Naive B cell (primary cell): ENCODE results near the gene TRAPPC6A. TPM values are rescaled to one million over a fixed set of nuclear protein-coding genes. Genes with fewer than 3 reads are reported as not detected.
A peak's percentile ranks its signal among the peaks of the same experiment; 100 is the strongest.

Experiments
- ATAC-seq, 2 donors: fragments of 150-1000 bp; cut with Tn5 transposase; 2 replicates each; pipeline ENCODE4 v1.10.0; 2021; ENCODE audit warnings: low read depth in 2 of 2, mild to moderate bottlenecking in 2 of 2, moderate library complexity in 2 of 2
- DNase-seq: peaks from one replicate; pipeline ENCODE4 v3.0.0; 2022
- H3K27ac Mint-ChIP-seq, 6 donors: one replicate each; pipeline ENCODE4 v1.8.0; 2020 to 2022; ENCODE audit warnings: mild to moderate bottlenecking in 6 of 6, mixed read lengths in 6 of 6, moderate library complexity in 5 of 6, inconsistent platforms in 2 of 6
- H3K27me3 Mint-ChIP-seq, 3 donors: one replicate each; pipeline ENCODE4 v1.8.0; 2021 to 2022; ENCODE audit warnings: mixed read lengths in 3 of 3, mild to moderate bottlenecking in 1 of 3
- H3K36me3 Mint-ChIP-seq, 2 donors: one replicate each; pipeline ENCODE4 v1.8.0; 2020 to 2022; ENCODE audit warnings: mixed read lengths in 2 of 2, inconsistent platforms in 1 of 2, mild to moderate bottlenecking in 1 of 2
- H3K4me1 Mint-ChIP-seq, 3 donors: one replicate each; pipeline ENCODE4 v1.8.0; 2020 to 2022; ENCODE audit warnings: mixed read lengths in 3 of 3, inconsistent platforms in 1 of 3, mild to moderate bottlenecking in 1 of 3, moderate library complexity in 1 of 3
- H3K4me3 Mint-ChIP-seq, 8 donors: one replicate each; pipeline ENCODE4 v1.8.0; 2020 to 2022; ENCODE audit warnings: mild to moderate bottlenecking in 8 of 8, mixed read lengths in 8 of 8, moderate library complexity in 8 of 8, inconsistent platforms in 2 of 8
- H3K9me3 Mint-ChIP-seq, 7 donors: one replicate each; pipeline ENCODE4 v1.8.0; 2020 to 2022; ENCODE audit warnings: mixed read lengths in 7 of 7, mild to moderate bottlenecking in 5 of 7, inconsistent platforms in 2 of 7, moderate library complexity in 1 of 7
- polyA plus RNA-seq, 6 donors: library from polyadenylated mRNA; unstranded; fragments of 300-500 nt; fragmentation: Illumina TruSeq; gene quantifications; one replicate each; pipeline ENCODE4 v1.2.3, GENCODE V29; 2021; ENCODE audit warnings: low read depth in 6 of 6

Gene TRAPPC6A
- polyA plus RNA-seq, 6 donors from 2014 or later, result 114 to 248 (median 134) TPM

GRCh38 chr19:45179072-45179891, 1.2 kb upstream of the TRAPPC6A start:
- DNase-seq, result no peak
- Mint-ChIP-seq H3K4me3 (peak overlapping the region; percentile 80 to 98 (median 94)), H3K9me3 (no peaks in the 10 kb centered on the region), H3K4me1 (peaks cover 30 to 46% (median 40%) of the 10 kb centered on the region in 3 donors), H3K27me3 (no peaks in the 10 kb centered on the region), H3K36me3 (peaks cover 0 to 13% of the 10 kb centered on the region in 2 donors), H3K27ac (peak overlapping the region; percentile 90 to 99 (median 96))
- no peak for ATAC-seq

GRCh38 chr19:45178262-45179071, 430 bp upstream of the TRAPPC6A start, which contains the start of gene BLOC1S3:
BLOC1S3 (plus strand) TSS chr19:45178784; CDS start chr19:45179297, 513 bp downstream.
- Mint-ChIP-seq H3K36me3 (peaks cover 0 to 13% of the 10 kb centered on the region in 2 donors), H3K27ac (peak within 1 kb of the TSS; percentile 90 to 99 (median 96)), H3K4me3 (peak within 1 kb of the TSS; percentile 80 to 98 (median 94)), H3K9me3 (no peaks in the 10 kb centered on the region), H3K4me1 (peaks cover 31 to 45% (median 44%) of the 10 kb centered on the region in 3 donors), H3K27me3 (no peaks in the 10 kb centered on the region)
- DNase-seq (peak; percentile 100), ATAC-seq (peak; percentile 78)

GRCh38 chr19:45175515-45176345, 2.3 kb downstream of the TRAPPC6A start:
- H3K4me3 Mint-ChIP-seq, result peak overlapping the region in 6 of 8 donors; percentile 11 to 74 (median 55)

DNA sequence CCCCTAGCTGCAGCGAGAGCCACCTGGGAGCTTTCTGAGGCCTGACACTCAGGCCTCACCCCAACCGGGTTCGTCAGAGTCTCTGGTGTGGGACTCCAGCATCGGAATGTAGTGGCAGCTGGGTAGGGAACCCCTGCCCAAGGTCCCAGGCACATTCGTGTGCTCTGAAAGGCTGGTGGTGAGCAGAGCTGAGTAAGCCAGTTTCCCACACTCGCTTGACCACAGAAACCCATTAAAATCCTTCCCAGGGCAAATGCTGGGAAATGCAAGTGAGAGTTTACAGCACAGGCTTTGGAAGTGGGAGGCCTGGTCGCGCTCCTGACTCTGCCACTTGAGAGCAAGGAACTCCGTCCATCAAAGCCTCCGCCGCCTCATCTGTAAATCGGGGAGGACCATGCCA, 4.2 kb downstream of the TRAPPC6A start:
- Mint-ChIP-seq H3K27me3 (no peaks in the 10 kb centered on the region), H3K27ac (peak overlapping the region in 3 of 6 donors; percentile 21 to 90 (median 62)), H3K9me3 (no peaks in the 10 kb centered on the region), H3K4me1 (peaks cover 27 to 41% (median 36%) of the 10 kb centered on the region in 3 donors), H3K36me3 (no peaks in the 10 kb centered on the region), H3K4me3 (peak overlapping the region in 3 of 8 donors; percentile 4 to 44 (median 16))
- DNase-seq (no peak), ATAC-seq (no peak)

More at GRCh38 chr19:45175515-45176345, 2.3 kb downstream of the TRAPPC6A start:
- H3K9me3 Mint-ChIP-seq, result no peaks in the 10 kb centered on the region
- ATAC-seq, result no peak
- H3K27me3 Mint-ChIP-seq, result no peaks in the 10 kb centered on the region
- H3K4me1 Mint-ChIP-seq, result peaks cover 31 to 49% (median 47%) of the 10 kb centered on the region in 3 donors
- peaks cover 0 to 1% of the 10 kb centered on the region in 2 donors for H3K36me3 Mint-ChIP-seq
- DNase-seq, result no peak
- H3K27ac Mint-ChIP-seq, result peak overlapping the region in 4 of 6 donors; percentile 24 to 93 (median 61)

DNA sequence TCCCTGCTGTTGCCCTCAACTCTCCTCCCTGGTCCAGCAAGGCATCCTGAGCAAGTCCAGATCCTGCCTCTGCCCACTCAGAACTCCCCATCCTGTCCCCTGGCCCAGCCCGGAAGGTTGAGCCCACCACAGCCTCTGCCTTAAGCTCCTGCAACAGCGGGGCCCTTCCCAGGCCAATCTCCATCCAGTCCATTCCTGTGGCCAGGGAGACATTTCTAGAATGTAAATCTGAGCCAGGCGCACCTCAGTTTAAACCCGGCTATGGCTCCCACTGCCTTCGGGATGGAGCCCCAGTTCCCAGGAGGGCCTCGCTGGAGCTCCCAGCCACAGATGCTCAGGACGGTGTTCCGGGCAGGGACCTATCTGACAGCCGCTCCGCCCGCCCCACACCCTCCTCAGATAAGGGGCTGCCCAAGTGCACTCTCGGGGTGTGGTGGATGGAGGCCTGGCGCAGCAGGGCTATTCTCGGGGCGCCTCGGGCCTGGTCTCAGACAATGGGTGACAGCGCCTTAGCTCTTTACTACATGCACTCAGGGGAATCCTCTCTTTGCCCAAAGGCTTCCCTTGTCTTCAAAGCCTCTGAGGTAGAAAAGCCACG, 5.3 kb downstream of the TRAPPC6A start:
- no peaks in the 10 kb centered on the region for H3K36me3 Mint-ChIP-seq
- H3K4me3 Mint-ChIP-seq, result peak overlapping the region in 2 of 8 donors; percentile 12 to 25
- peak overlapping the region in 1 of 6 donors; percentile 15 for H3K27ac Mint-ChIP-seq
- H3K4me1 Mint-ChIP-seq, result peaks cover 27 to 37% (median 36%) of the 10 kb centered on the region in 3 donors
- H3K27me3 Mint-ChIP-seq, result no peaks in the 10 kb centered on the region
- ATAC-seq (no peak), DNase-seq (no peak)
- no peaks in the 10 kb centered on the region for H3K9me3 Mint-ChIP-seq

DNA sequence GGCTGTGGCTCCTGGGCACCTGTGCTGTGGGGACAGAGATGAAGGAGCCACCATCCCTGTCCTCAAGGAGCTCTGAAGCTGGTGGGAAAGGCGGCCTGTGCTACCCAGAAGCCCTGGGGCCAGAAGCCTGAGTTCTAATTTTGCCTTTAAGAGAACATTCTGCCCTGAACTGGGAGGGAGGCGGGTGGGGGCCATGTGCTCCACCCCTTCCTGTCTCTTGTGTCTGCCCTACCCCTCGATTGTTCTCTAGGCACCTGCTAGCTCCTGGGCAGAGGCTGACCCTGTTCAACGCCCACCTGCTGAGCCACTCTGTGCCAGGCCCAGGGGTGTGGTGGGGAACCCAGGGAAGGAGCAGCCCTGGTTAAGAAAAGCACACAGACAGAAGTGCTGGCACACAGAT, 5.9 kb downstream of the TRAPPC6A start:
- no peak for DNase-seq
- peaks cover 27 to 36% (median 34%) of the 10 kb centered on the region in 3 donors for H3K4me1 Mint-ChIP-seq
- no peaks in the 10 kb centered on the region for H3K27me3 Mint-ChIP-seq
- H3K36me3 Mint-ChIP-seq, result no peaks in the 10 kb centered on the region
- peak overlapping the region in 1 of 6 donors; percentile 38 for H3K27ac Mint-ChIP-seq
- H3K4me3 Mint-ChIP-seq, result peak overlapping the region in 2 of 8 donors; percentile 12 to 50
- H3K9me3 Mint-ChIP-seq, result no peaks in the 10 kb centered on the region
- ATAC-seq, result peak; percentile 23 to 51

DNA sequence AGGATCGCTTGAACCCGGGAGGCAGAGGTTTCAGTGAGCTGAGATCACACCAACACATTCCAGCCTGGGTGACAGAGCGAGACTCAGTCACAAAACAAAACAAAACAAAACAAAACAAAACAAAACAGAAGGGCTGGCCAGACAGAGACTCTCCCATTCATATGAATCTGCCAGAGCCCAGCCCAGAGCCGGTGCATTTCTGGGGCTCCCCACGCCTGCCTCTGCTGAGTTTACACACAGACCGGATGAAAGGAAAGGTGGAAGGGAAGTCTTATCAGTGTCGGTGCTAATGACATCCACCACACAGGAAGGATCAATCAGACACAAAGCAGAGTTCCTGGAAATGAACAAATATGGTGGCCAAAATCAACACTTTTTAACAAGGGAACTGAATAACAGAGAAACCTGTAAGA, 6.8 kb downstream of the TRAPPC6A start:
- no peak for DNase-seq
- Mint-ChIP-seq H3K27ac (peak overlapping the region in 4 of 6 donors; percentile 16 to 80 (median 35)), H3K9me3 (no peaks in the 10 kb centered on the region), H3K27me3 (no peaks in the 10 kb centered on the region), H3K4me1 (peaks cover 27 to 41% (median 34%) of the 10 kb centered on the region in 3 donors), H3K4me3 (peak overlapping the region in 4 of 8 donors; percentile 11 to 84 (median 42)), H3K36me3 (no peaks in the 10 kb centered on the region)
- no peak for ATAC-seq

GRCh38 chr19:45170146-45171106, 7.6 kb downstream of the TRAPPC6A start:
- no peak for ATAC-seq
- Mint-ChIP-seq H3K9me3 (no peaks in the 10 kb centered on the region), H3K27ac (no peak overlapping the region), H3K4me1 (peaks cover 27 to 38% (median 33%) of the 10 kb centered on the region in 3 donors), H3K36me3 (no peaks in the 10 kb centered on the region), H3K27me3 (no peaks in the 10 kb centered on the region), H3K4me3 (no peak overlapping the region)
- no peak for DNase-seq

DNA sequence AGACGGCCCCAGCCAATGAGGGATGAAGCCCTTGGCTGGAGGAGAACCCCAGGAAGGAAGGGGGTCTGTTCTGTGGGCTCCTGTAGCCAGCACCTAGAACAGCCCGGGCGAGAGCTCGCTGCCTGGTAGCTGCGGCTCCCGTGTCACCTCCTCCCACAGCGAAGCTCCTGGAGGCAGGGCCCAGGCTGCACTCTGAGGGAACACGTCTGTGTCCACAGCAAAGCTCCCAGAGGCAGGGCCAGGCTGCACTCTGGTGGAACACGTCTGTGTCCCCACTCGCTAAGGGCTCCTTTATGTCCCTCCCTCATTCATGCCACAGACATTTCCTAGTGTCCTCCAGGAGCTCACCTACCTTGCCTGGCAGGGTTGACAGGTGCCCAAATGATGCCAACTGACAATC, 8.4 kb downstream of the TRAPPC6A start:
- ATAC-seq (no peak), DNase-seq (no peak)
- H3K27me3 Mint-ChIP-seq, result no peaks in the 10 kb centered on the region
- H3K36me3 Mint-ChIP-seq, result no peaks in the 10 kb centered on the region
- no peaks in the 10 kb centered on the region for H3K9me3 Mint-ChIP-seq
- H3K4me1 Mint-ChIP-seq, result peaks cover 26 to 34% (median 34%) of the 10 kb centered on the region in 3 donors
- no peak overlapping the region for H3K4me3 Mint-ChIP-seq
- H3K27ac Mint-ChIP-seq, result no peak overlapping the region

GRCh38 chr19:45168767-45169351, 9.2 kb downstream of the TRAPPC6A start:
- no peak for DNase-seq
- Mint-ChIP-seq H3K4me3 (no peak overlapping the region), H3K27ac (no peak overlapping the region), H3K9me3 (no peaks in the 10 kb centered on the region), H3K4me1 (peaks cover 30 to 41% (median 40%) of the 10 kb centered on the region in 3 donors), H3K27me3 (no peaks in the 10 kb centered on the region), H3K36me3 (no peaks in the 10 kb centered on the region)
- ATAC-seq, result no peak

DNA sequence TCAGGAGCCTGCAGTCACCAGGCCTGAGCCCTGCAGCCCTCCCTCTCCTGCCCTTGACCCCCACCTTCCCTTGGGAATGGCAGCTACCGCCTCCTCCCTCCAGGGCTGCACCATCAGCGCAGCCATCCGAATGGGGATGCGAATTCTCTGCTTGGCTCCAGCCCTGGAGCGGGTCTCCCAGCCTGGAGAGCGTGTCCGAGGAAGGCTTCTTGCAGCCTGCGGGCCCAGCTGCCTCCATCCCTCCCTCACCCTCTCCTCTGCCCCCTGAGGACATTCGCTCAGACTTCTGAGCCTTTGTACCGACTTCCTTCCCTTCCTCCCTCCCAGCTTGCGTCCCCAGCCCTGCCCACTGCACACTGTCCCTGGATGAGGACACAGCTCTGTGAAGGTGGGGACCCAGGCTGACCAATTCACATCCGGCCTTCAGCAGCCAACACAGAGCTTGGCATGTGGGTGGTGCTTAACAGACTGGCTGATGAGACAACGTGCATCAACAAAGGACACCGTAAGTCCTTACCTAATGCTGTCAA, 11.2 kb downstream of the TRAPPC6A start:
- no peak for DNase-seq
- Mint-ChIP-seq H3K4me1 (peaks cover 21 to 33% (median 29%) of the 10 kb centered on the region in 3 donors), H3K27me3 (no peaks in the 10 kb centered on the region), H3K27ac (peak overlapping the region in 1 of 6 donors; percentile 74), H3K4me3 (peak overlapping the region in 1 of 8 donors; percentile 40), H3K9me3 (no peaks in the 10 kb centered on the region), H3K36me3 (no peaks in the 10 kb centered on the region)
- ATAC-seq, result no peak
